Left hindlimb (tissue), 1 donor: ENCODE data around the gene PTCD1.
"Not testable (repeated sequence)": the region's sequence is repeated elsewhere in the genome, so short reads cannot be mapped to it uniquely, and the experiment has no call there.

Source experiments
- DNase-seq: peaks from one replicate; pipeline ENCODE4 v3.0.0-alpha.2; 2018

PTCD1 gene

DNA sequence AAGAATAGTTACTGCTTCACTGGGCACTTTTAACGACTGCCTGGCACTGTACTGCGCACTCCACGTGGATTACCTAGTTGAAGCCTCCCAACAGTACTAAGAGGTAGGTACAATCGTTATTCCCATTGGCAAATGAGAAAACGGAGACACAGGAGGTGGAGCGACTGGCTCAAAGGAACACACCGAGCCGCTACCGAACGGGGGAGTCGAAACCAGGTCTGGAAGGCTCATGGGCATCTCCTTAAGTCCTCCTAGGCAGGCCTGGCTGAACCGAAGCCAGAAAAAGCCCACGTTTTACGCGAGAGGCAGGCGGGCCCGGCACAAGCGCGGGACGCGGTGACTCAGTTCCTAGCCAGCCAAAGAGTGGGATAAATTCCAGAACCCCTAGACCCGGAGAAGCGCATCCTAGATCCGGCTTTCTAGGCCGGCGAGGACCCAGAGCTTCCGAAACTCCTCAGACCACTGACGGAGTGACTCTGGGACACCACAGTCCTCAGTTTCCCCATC lies 30.7 kb downstream of the PTCD1 start:
- peak; percentile 68 for DNase-seq

DNA sequence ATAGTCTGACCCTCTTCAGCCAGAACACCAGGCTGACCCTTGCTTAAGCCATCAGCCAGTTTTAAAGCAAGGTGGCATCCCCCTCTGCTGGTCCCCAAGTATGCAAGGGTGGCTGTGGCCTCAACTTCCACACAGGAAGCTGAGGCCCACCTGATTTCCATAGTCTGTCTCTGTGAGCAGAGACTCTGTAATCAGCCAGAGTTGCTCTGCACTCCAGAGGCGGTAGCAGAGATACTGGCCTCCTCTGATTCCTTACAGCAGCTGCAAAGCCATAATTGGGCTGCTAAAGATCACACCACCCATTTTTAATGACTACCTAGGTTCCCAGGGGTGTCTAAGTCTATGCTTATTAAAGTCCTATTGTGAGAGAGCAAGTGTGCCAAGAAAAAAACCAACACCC lies 32.0 kb downstream of the PTCD1 start:
- DNase-seq, result no peak

DNA sequence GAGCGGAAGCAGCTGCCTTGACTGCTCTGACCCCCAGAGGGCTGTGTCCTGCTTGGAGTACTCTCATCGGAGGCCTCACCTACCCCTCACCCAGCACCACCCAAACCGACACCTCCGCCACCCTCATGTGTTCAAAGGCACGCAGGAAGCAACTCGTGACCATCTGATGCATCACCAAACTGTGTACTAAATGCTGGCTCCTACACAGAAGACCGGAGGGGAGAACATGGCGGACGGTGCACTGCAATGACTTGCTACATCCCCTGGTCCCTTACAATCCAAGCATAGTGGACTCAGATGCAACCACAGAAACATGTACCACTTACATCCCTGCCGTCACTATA lies 33.6 kb downstream of the PTCD1 start:
- DNase-seq, result no peak

DNA sequence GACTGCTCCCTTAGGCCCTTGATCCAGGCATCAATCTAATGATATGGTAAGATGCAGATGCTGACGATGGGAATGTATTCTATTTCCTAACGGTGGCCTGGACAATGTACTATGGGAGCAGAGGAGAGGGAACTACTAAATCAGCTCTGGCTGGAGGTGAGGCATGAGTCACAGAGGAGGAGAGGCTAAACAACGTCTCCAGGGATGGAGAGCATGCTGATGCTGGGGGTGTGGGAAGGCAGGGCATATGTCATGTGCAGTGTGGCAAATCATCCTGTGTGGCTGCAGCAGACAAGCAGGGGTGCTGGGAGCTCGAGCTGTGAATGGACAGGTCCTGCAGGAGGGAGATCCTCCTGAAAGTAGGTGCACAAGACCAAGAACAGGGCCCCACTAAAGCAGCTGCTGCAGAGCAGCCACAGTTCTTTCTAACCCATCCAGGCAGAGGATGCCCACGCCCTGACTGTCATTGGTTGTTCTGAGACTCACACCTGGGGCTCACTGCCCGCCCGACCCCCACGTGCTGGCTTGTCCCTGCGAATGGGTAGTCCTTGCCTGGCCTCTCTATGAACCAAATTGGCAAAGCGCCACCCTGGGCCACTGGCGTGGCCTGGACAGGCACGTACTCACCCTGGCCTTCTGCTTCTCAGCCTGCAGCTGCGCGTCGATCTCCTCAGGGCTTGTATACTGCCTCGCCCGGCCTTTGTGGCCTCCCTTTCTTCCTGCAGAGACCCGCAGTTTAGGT lies 34.2 kb downstream of the PTCD1 start:
- DNase-seq, result no peak

DNA sequence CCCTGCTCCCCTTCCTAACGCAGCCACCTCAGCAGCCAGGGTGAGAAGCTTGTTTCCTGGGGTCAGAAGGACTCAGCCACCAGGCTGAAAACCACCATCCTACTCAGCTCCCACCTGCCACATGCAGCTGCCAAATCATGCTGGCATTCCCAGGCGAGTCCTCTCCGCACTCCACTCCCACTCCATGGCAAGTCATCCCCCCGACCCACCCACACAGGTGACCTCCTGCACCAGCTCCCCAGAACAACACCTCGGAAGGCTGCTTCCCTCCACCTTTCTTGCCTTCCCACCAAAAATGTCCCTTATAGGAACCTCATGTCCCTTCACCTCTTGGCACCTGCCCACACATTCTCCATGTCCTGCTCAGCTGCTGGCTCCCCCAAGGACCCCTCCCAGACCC lies 34.8 kb downstream of the PTCD1 start:
- no peak for DNase-seq

DNA sequence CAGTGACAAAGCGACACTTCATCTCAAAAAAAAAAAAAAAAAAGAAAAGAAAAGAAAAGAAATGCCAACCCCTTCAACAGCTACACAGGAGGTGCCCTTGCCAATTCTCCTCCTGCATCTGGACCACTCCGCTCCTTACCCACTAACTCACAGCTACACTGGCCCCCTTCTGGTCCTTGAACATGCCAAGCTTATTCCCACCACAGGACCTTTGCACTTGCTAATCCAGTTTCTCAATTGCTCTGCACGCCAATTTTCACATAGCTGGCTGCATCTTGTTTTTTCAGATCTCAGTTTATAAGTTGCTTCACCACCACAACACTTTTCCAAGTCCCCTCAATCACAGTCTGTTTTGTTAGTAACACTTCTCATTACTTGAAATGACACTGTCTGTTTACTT lies 35.7 kb downstream of the PTCD1 start:
- no peak for DNase-seq

DNA sequence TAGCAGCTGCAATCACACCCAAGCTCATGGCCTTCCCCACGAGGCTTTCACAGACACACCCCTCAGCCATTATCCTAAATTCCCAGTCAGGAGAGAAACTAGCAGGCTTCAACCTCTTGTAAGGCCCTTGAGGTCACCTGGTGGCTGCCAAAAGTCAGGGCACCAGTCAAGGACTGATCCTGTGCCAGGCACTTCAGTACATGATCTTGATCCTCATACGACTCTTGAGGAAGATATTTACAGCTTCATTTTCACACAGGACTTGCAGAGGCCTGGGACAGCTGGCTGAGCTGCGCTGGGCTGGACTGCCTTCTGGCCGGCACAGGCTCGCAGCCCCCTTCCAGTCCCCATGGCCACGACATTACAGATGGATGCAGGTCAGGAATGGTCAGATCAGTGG lies 39.0 kb downstream of the PTCD1 start:
- DNase-seq, result no peak

DNA sequence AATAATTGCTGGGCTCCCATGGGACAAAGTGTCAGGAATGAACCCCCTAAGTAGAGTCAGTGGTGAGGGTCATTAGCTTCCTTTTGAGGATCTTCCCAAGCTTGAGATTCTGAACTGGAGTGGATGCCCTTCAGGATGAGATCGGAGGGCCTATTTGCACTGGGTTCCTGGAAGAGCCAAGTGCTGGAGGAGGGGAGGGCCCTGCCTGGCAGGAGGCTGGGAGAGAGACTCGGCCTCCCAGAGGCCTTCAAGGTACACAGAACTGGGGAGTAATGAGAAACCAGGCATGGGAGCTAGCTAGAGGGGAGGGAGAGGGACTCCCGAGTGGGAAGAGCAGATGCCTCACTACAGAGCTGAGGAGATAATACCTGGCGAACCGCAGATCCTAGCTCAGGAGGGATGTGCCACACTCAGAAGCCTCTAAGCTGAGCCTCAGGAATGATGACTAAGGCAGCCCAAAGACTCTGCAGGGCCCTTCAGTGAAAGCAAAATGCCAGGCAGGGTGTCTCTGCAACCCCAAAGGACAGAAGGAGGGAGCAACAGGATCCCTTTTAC lies 39.6 kb downstream of the PTCD1 start:
- no peak for DNase-seq

DNA sequence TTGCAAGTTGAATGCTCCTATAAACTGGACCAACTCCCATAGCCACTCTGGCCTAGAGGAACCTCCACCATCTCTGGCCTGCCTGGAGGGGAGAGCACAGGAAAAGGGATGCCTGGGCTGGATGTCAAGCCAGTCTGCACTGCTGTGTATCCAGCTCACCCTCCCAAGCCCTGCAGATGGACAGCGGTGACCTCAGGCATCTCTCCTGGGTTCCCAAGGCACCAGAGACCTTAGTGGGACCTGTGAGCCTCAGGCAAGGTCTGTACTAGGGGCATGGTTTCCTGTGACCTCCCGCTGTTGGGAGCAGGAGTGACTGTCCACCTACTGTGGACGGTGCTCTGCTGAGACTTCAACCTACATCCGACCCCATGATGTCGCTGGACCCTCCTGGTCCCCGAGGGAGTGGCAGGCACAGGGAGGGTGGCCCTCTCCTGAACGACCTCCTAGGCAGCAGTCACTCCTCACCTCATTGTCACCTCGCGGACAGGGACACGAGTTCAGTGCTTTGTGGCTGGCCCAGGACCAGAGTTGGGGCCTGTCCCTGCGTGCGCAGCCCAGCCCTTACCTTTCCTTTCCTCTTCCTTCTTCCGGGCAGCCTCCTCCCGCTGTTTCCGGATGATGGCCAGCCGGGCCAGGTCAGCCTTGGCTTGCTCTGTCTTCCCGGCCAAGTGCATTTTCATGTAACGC lies 41.2 kb downstream of the PTCD1 start:
- no peak for DNase-seq

DNA sequence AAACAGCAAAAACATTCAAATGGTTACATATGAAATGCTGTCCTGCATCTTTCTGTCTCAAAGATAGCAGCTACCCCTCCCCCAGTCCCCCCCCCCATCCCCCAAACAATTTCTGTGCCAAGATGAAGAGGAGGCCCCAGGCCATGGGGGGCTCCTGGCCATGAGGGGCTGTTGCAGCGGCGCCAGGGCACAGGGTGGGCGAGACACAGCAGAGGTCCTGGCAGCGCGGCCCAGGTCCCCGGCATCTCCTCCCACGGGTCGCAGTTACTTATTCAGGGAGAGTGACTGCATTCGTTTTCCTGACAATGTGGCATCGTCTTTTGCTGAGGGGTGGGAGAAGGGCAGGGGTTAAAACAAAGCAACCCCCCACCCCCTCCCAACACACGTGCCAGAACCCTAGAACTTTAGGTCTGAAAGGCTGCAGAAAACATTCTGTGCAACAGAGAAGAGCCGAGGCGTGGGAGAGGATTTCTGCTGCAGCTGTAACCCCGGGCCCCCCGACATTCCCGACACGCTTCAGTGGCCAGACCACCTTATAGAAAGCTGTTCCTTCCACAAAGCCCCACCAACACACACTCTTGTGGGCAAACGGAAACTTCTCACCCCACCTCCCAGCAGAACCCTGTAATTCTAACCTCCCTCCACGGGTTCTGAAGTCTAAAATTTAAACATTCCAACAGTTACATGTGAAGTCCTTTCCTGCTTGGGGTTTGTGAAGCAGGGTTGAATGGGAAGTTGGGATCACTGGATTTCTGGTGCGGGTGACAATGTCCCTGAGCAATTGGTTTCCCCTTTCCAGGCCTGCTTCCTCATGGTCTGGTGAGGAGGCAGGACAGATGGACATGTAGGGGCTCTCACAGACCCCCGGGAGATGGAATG lies 41.9 kb downstream of the PTCD1 start:
- DNase-seq, result no peak

DNA sequence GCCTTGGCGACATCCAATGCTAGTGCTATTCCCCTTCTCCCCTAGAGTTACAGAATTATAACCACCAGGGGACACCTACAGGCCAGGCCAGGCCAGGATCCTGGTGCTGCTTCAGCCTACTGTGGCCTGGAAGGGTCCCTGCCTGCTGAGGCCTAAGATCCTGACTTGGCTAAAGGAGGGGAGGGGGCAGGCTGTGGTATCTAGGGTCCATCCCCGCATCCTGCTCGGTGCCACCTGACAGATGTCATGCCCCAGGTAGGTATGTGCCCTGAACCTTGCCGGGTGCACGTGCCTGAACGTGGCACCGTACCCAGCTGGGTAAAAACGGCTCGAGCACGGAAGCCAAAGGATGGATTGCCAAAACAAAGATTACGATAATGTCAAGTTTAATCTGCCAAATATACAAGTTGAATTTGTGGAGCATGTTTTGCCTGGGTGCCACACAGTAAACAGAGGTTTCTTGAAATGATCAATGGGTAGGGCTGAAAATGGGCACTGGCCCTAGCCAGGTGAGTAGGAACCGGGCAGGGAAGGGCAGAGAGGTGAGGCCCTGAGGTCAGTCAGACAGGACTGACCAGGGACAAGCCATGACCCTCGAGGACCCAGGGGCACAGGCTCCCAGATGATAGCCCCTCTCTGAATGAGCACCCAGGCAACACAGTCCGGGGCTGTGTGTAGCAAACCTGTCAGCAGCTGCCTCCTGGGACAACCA lies 42.8 kb downstream of the PTCD1 start:
- DNase-seq, result no peak

DNA sequence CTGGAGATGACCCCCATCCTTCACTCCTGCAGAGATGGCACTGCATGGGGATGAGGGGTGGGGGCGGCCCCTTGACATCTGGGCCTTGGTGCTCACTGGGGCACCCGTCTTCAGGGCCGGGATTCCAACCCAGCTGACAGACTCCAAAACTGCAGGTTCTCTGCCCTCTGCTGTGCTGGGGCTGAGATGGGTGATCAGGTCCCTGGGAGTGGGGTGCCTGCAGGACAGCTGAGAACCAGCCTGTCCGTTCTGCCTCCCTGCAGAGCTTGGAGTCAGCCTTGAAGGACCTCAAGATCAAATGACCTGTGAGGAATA lies 44.5 kb downstream of the PTCD1 start:
- no peak for DNase-seq

DNA sequence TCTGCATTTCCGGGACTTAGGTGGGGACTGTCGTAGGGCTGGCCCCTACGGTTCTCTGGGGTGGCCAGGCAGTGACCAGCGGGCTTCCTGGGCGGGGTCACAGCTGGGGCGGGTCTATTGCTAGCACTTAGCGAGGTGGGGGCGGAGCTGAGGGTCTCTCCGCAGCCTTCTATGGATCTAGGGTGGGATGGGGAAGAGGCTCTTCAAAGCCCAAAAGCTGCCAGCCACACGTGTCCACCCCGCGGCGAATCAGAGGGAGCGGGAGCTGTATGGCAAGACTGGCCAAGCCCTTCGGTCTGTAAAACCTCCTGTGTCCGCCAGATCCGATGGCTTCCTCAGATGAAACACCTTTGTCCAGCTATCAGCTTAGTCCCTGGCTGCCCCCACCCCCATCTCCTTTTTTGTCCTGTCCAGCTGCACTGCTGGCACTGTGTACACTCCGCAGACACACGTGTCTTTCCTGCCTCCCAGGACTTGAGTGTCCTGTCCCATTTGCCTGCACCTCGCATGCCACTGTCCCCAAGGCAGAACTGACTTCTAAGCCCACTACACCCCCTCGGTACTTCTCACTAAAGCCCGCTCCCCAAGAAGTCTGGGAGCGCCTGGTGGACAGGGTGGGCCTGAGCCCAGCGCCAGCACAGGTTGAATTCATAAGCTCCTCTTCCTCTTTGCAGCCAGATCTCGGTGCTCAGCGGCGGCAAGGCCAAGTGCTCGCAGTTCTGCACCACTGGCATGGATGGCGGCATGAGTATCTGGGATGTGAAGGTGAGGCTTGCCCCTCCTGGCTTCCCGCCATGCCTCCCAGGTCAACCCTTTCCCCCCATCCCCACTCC lies 45.0 kb downstream of the PTCD1 start:
- DNase-seq, result peak; percentile 63

DNA sequence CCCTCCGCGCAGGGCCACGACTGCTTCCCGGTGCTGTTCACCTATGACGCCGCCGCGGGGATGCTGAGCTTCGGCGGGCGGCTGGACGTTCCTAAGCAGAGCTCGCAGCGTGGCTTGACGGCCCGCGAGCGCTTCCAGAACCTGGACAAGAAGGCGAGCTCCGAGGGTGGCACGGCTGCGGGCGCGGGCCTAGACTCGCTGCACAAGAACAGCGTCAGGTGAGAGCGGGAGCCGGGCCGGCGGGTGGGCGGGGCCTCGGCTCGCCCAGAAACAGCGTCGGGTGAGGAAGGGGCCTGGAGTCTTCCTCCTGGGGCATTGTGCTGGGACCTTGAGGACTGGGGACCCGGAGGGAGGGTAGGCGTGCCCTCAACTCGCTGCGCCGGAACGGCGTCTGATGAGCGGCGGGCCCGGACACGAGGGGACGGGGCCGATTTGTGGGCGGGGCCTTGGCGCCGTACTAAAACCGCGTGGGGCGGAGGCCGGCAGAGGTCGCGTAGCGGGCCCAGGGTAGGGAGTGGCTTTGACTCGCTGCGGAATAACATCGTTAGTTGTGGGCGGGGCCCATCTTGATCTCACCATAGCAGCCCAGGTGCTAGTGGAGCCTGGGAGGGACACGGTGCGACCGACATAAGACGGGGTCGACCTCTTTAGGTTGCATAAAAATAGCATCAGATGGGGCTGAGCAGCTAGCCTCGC lies 45.8 kb downstream of the PTCD1 start:
- DNase-seq, result peak; percentile 73

DNA sequence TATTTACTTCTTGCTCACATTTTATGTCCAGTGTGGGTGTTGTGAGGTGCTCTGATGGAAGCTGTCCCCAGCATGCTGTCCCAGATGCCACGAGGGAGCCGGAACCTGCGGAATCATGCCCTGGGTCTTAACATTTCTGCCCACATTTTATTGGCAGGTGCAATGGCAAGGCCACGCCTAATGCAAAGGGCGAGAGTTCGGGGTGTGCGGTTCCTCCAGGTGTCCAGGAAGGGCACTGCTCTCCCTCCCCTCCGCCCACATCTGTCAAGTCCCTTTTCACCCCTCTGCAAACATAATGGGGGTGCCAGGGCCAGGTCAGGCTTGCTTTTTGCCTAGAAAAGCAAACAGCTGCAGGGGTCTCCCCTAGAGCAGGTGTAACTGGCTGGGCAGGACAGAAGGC lies 46.6 kb downstream of the PTCD1 start:
- DNase-seq, result no peak

DNA sequence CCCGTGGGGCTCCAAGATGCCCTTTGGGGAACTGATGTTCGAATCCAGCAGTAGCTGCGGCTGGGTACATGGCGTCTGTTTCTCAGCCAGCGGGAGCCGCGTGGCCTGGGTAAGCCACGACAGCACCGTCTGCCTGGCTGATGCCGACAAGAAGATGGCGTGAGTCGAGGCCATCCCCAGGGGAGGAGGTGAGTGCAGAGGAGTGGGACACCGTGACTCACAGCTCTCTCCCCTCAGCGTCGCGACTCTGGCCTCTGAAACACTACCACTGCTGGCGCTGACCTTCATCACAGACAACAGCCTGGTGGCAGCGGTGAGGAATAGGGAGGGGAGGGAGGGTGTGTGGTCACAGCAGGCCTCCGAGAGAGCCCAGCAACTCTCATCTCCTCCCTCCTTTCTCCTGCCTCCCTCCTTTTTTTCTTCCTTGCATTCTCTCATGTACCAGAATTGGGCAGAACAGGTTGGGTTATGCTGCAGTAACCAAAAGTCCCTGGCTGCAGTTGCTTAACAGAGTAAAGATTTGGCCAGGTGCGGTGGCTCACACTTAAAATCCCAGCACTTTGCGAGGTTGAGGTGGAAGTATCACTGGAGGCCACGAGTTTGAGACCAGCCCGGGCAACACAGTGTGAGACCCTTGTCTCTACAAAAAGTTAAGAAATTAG lies 47.5 kb downstream of the PTCD1 start:
- no peak for DNase-seq

DNA sequence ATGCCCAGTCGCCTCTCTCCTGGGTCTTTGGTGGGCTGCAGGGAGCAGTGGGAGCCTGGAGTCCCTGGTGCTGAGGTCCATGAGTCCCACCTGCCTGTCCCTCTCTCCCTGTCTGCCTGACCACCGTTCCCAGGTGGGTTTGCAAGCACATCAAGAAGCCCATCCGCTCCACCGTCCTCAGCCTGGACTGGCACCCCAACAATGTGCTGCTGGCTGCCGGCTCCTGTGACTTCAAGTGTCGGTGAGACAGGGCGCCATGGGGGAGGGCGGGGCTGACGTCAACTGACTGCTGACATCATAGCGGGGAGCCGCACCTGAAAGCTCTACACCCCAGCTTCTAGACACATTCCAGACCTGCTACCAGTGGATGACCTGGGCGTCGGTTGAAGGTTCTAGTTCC lies 48.8 kb downstream of the PTCD1 start:
- DNase-seq, result no peak

DNA sequence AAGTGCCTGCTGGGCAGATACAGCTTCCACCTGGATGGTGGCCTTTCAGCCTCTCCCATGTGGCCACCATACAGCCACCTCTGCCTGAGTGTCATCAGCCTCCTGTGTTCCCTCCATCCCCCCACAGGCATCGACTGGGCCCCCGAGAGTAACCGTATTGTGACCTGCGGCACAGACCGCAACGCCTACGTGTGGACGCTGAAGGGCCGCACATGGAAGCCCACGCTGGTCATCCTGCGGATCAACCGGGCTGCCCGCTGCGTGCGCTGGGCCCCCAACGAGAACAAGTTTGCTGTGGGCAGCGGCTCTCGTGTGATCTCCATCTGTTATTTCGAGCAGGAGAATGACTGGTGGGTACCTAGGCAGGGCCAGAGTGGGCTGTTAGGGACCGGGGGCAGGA lies 50.7 kb downstream of the PTCD1 start:
- DNase-seq, result no peak

DNA sequence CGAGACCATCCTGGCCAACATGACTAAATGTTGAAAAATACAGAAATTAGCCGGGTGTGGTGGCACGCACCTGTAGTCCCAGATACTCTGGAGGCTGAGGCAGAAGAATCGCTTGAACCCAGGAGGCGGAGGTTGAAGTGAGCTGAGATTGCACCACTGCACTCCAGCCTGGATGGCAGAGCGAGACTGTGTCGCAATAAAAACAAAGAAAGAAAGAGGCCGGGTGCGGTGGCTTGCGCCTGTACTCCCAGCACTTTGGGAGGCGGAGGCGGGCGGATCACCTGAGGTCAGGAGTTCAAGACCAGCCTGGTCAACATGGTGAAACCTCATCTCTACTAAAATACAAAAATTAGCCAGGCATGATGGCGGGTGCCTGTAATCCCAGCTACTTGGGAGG lies 51.4 kb downstream of the PTCD1 start:
- DNase-seq, result not testable (repeated sequence)

DNA sequence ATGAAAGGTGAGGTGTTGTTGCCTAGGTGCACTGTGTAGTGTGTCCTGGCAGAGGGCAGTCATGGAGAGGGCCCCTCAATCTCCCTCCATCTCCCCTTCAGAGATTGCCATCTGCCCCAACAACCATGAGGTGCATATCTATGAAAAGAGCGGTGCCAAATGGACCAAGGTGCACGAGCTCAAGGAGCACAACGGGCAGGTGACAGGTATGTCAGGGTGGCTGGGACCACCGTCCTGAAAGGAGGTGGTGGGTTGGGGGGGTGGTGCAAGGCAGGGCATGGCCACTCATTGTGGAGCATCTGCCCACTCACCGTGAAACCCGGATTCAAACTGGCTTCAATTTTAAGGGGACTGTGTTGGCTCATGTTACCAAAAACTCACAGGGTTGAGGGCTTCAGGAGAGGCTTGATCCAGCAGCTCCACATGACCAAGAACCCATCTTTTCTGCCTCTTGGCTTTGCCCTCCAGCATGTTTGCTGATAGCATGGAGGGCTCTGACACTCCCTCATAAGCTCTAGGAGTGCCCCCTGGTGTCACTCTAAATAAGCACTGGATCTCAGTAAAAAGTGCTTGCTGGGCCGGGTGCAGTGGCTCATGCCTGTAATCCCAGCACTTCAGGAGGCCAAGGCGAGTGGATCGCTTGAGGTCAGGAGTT lies 51.9 kb downstream of the PTCD1 start:
- DNase-seq, result no peak
